Activated naive CD4-positive, alpha-beta T cell treated with anti-CD3 and anti-CD28 coated beads, Interleukin-2, amount 50 U/mL, for 72 hours (primary cell): Measurements from ENCODE around the gene PPDPF. TPM values are rescaled to one million over a fixed set of nuclear protein-coding genes. Genes with fewer than 3 reads are reported as not detected.
A peak's percentile ranks its signal among the peaks of the same experiment; 100 is the strongest.

ENCODE experiments used
- ATAC-seq, 2 donors: fragments of 150-1000 bp; cut with Tn5 transposase; 2 replicates each; pipeline ENCODE4 v1.10.0; 2021; ENCODE audit warnings: mild to moderate bottlenecking in 2 of 2, moderate library complexity in 2 of 2
- DNase-seq, 2 donors: peaks; one replicate each; pipeline ENCODE4 v3.0.0; 2021 to 2022; ENCODE audit warnings: low spot score in 2 of 2
- H3K27ac Mint-ChIP-seq, 2 donors: one replicate each; pipeline ENCODE4 v1.8.0; 2022; ENCODE audit warnings: mild to moderate bottlenecking in 2 of 2, mixed read lengths in 2 of 2
- H3K36me3 Mint-ChIP-seq, 2 donors: one replicate each; pipeline ENCODE4 v1.8.0; 2022; ENCODE audit warnings: mixed read lengths in 2 of 2
- H3K9me3 Mint-ChIP-seq, 2 donors: one replicate each; pipeline ENCODE4 v1.8.0; 2022; ENCODE audit warnings: mixed read lengths in 2 of 2
- total RNA-seq, 2 donors: library from RNA; stranded (reverse); gene quantifications; one replicate each; pipeline ENCODE4 v1.2.3, GENCODE V29; 2022

Gene PPDPF
- total RNA-seq, 2 donors from 2014 or later: 60.7 to 117 TPM

DNA sequence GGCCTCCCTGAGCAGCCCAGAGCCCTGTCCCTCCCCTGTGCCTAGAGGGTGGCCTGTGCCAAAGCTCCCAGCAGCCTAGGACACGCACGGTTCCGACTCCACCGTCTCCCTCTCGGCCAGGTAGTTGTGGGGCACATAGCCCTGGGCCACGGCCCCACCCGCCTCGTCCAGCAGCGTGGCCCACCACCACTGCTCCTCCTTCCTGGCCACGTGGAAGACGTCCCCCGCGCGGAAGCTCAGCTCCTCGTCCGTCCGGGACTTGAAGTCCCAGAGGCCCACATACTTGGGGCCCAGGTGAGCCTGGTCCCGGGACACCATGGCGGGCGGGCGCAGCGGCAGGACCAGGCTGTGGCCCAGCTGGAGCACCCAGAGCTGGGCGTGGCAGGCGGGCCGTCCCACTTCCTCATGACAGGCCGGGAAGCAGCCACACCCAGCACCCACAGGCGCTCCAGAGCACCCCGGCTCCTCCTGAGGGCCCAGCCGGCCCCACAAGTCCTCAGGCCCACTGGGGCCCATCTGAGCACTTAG lies 16.5 kb downstream of the PPDPF start, which contains the start of gene PTK6:
PTK6 (minus strand) TSS at position 380 of the 528 bp plus-strand sequence; CDS start at position 318, 62 bp downstream.
- H3K36me3 Mint-ChIP-seq: no peaks in the 10 kb centered on the region
- ATAC-seq (peak; percentile 23 to 29), DNase-seq (peak in 1 of 2 donors; percentile 45)
- H3K9me3 Mint-ChIP-seq: no peaks in the 10 kb centered on the region
- H3K27ac Mint-ChIP-seq: peak within 1 kb of the TSS; percentile 77 to 85

DNA sequence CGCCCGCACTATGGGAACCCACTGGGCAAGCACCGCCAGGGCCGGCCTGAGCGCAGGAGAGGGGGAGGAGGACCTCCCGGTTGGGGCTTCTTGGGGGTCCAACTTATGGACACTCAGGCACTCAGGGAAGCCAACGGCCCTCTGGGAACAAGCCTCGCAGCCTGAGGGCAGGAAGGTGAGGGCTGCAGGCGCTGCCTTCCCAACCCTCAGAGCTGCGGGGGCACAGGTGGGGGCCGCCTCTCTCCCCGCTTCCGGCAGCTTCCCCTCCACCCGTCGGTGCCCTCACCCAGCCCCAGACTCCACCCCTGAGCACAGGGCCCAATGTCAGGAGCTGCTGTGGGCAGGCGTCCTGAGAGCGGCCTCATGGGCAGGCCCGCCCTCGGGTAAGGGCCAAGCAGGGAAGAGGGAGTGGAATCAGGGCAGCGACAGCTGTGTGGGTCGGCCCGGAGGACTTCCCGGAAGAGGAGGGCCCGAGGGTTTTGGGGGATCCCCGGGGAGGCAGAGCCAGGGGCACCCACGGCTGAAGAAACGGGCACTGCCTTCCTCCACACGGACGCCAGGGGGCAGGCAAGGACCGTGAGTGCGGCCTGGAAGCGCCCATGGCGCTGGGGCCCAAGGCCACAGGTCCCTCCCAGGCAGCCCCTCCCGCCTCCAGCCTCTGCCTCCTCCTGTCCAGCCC lies 17.1 kb downstream of the PPDPF start:
- no peaks in the 10 kb centered on the region for H3K36me3 Mint-ChIP-seq
- peak overlapping the region; percentile 77 to 85 for H3K27ac Mint-ChIP-seq
- no peaks in the 10 kb centered on the region for H3K9me3 Mint-ChIP-seq
- ATAC-seq (peak; percentile 94), DNase-seq (peak; percentile 96 to 97)

DNA sequence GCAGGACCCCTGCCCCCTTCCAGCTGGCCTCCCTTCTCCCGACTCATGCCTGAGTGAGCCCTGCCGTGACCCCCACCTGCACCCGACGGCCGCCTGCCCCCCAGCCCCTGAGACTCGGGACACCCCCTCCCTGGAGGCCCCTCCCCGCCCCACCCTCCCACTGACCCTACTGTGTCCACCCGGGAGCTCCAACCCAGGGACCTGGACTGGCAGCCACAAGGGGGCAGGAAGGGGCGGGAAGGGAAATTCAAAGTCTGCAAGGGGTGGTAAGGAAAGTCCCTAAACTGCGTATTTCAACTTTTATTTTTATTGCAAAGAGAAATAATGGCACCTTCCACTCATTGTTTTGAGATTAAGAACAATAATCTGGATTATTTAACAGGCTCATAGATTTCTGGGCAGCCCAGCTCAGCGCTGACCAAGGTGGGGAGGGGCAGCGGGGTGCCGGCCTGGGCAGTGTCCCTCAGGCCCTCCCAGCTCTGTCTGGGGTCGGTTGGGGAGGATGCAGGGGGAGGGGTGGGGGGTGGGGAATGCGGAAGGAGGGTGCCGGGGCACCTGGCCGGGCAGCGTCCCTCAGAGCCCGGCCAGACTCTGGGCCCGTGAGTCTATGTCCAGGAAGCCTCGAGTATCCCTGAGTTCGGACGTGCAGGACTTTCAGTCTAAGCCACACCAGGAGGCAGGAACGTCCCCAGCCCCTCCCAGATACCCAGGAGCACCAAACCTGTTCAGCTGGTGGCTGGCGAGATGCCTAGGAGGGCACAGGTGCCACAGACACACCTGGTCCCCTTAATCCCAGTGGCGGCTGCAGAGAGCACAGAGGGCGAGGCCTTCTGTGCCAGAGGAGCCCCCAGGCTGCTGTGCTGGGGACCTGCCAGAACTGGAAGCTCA lies 17.9 kb downstream of the PPDPF start:
- ATAC-seq (peak; percentile 3 to 5), DNase-seq (no peak)
- peak overlapping the region in 1 of 2 donors; percentile 85 for H3K27ac Mint-ChIP-seq
- no peaks in the 10 kb centered on the region for H3K9me3 Mint-ChIP-seq
- no peaks in the 10 kb centered on the region for H3K36me3 Mint-ChIP-seq

DNA sequence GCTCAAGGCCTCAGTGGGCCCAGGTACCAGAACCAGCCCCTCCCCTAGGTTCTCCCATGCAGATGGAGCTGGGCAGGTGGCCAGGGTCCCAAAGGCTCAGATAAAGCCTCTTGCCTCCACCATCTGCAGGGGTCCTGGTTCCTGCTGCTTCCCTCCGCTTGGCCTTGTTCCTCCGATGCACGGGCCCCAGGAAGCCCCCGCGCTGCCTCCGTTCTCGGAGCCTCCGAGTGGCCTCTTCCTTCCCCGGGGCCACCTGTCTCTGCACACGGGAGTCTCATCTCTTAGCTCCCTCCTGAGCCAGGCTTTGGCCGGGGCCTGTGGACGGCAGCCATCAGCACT lies 18.5 kb downstream of the PPDPF start:
- no peaks in the 10 kb centered on the region for H3K36me3 Mint-ChIP-seq
- DNase-seq (no peak), ATAC-seq (no peak)
- no peak overlapping the region for H3K27ac Mint-ChIP-seq
- H3K9me3 Mint-ChIP-seq: no peaks in the 10 kb centered on the region

DNA sequence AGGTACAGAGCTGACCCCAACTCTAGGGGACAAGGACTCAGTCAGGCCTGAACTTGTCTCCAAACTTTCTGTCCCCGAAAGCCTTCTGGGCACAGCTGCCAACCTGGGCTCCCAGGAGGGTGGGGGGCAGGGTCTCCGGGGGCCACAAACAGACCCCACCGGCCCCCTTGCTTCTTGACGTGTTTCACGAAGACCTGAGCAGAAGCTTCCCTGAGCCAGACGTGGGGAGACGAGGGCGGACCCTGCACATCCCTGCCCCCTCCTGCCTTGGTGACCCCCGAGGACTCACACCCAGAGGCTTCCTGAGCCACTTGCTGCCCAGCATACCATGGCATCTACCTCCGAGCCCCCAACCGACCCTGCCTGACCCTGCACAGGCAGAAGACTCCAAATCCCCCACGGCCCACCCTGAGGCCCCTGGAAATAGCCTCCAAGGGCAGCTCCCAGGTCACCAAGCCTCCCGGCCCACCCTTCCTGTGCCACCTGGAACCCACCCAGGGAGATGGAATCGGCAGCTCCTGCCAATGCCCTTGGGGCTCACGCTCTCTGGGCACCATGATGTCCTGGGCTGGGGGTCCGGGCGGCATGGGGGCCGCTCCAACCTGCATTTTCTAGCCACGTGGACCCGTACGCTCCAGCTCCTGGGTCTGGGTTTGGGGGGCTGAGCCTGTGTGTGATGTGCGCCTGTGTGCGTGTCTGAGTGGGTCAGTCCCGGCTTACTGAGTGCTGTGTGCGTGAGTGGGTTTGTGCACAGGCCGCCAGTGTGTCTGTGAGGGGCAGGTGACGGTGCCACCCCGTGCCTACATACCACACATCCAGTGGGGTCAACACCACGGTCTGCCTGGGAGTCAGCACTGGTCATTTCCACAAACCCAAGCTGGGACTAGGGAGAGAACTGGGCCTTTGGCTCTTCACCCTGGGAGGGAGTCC lies 19.1 kb downstream of the PPDPF start:
- Mint-ChIP-seq H3K36me3 (no peaks in the 10 kb centered on the region), H3K27ac (no peak overlapping the region), H3K9me3 (no peaks in the 10 kb centered on the region)
- DNase-seq (no peak), ATAC-seq (no peak)

DNA sequence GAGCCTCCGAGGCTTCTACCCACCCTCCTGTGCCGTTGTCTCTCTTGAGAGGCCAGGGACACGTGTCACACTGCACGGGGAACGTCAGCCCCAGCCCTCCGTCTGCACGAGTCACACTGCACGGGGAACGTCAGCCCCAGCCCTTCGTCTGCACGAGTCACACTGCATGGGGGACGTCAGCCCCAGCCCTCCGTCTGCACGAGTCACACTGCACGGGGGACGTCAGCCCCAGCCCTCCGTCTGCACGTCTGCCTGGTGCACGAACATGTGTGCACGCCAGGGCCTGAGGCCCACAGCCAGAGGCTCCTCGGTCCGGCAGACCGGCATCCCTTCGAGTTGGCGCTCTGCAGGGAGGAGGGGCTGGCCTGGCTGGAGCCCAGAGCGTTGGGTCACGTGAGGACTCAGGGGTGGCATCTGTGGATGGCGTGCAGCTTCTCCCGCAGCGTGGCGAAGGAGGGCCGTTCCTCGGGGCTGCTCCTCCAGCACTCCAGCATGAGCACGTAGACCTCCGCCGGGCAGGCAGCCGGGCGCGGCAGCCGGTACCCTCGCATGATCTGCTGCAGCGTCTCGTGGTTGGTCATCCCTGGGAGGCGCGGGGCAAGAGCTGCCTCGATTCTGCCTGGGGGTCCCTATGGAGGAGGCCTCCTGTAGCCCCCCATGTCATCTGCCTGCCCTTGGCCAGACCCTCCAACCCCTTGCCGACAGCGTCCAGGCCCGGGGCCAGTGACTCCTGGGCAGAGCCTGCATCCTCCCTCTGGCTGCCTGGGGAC lies 20.0 kb downstream of the PPDPF start:
- H3K27ac Mint-ChIP-seq: no peak overlapping the region
- no peak for ATAC-seq
- no peak for DNase-seq
- H3K36me3 Mint-ChIP-seq: no peaks in the 10 kb centered on the region
- H3K9me3 Mint-ChIP-seq: no peaks in the 10 kb centered on the region

DNA sequence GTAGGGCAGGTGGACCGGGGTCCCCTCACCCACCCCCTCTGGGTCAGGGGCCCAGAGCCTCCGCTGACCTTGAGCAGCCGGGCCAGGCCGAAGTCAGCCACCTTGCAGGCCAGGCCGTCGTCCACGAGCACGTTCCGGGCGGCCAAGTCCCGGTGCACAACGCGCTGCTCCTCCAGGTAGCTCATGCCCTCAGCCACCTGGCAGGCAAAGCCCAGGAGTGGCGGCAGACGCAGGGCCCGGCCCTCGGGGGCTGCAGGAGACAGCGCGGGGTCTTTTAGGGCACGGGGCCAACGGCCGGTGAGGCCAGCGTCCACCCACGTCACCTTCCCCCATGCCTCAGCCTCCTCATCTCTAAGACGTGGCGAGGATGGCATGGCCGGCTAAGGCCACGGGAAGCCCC lies 20.8 kb downstream of the PPDPF start:
- H3K27ac Mint-ChIP-seq: no peak overlapping the region
- no peaks in the 10 kb centered on the region for H3K9me3 Mint-ChIP-seq
- ATAC-seq: no peak
- no peaks in the 10 kb centered on the region for H3K36me3 Mint-ChIP-seq
- no peak for DNase-seq

DNA sequence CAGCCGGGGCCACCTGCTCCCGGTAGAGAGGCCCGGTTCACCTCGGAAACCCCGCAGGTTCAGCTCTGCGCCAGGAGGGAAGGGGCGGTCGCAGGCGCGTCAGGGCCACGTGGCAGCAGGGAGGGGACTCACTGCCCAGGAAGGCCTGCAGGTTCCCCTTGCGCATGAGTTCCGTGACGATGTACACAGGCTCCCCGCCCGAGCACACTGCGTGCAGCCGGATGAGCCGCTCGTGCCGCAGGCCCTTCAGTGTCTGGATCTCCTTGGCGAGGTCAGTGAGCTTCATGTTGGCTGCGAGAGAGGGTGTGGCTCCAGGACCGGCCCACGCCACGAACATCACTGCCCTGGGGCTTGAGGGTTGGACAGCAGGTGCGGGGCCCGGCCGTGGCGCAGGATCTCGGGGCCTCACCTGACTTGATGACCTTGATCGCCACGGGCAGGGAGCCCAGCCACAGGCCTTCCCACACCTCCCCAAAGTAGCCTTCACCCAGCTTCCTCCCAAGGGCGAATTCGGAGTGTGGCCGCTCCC lies 21.5 kb downstream of the PPDPF start:
- H3K36me3 Mint-ChIP-seq: no peaks in the 10 kb centered on the region
- DNase-seq (no peak), ATAC-seq (no peak)
- H3K9me3 Mint-ChIP-seq: no peaks in the 10 kb centered on the region
- H3K27ac Mint-ChIP-seq: no peak overlapping the region

DNA sequence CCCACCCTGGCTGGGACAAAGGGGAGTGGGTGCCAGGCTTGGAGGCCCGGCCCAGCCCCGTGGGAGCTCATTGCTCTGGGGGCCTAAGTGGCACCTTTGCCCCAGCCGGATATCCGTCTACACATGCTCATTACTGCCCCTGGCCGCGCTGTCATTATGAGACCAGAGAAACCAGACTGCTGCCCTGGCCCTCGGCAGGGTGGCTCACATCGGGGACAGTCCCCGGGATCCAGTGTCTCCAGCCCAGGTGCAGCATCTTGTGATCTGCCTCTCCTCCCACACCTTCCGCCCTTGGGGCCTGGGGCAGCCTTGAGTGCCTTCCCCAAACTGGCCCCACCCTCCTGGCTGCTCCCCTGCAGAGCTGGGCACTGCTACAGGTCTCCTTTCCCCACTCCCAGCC lies 22.1 kb downstream of the PPDPF start:
- DNase-seq (no peak), ATAC-seq (no peak)
- no peak overlapping the region for H3K27ac Mint-ChIP-seq
- H3K36me3 Mint-ChIP-seq: no peaks in the 10 kb centered on the region
- no peaks in the 10 kb centered on the region for H3K9me3 Mint-ChIP-seq

DNA sequence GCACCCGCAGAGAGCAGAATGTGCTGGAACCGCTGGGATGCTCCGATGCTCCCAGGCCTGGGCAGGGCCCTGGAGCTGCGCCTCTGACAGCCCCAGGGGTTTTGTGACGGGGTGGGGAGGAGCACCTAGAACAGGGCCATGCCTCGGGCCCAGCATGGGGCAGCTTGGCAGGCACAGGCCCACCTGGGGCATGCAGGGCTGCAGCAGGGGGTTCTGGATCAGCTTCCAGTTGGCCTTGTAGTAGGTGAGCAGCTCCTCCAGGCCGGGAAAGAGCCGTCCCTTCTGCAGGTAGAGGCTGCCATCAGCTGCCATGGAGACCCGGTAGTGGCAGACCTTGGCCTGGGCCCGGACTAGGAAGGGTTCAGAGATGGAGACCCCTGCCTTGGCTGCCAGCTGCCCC lies 22.6 kb downstream of the PPDPF start:
- Mint-ChIP-seq H3K27ac (no peak overlapping the region), H3K36me3 (no peaks in the 10 kb centered on the region), H3K9me3 (no peaks in the 10 kb centered on the region)
- ATAC-seq (no peak), DNase-seq (no peak)

GRCh38 chr20:63543733-63544132 lies 23.2 kb downstream of the PPDPF start:
- Mint-ChIP-seq H3K36me3 (no peaks in the 10 kb centered on the region), H3K9me3 (no peaks in the 10 kb centered on the region), H3K27ac (no peak overlapping the region)
- ATAC-seq (no peak), DNase-seq (no peak)

DNA sequence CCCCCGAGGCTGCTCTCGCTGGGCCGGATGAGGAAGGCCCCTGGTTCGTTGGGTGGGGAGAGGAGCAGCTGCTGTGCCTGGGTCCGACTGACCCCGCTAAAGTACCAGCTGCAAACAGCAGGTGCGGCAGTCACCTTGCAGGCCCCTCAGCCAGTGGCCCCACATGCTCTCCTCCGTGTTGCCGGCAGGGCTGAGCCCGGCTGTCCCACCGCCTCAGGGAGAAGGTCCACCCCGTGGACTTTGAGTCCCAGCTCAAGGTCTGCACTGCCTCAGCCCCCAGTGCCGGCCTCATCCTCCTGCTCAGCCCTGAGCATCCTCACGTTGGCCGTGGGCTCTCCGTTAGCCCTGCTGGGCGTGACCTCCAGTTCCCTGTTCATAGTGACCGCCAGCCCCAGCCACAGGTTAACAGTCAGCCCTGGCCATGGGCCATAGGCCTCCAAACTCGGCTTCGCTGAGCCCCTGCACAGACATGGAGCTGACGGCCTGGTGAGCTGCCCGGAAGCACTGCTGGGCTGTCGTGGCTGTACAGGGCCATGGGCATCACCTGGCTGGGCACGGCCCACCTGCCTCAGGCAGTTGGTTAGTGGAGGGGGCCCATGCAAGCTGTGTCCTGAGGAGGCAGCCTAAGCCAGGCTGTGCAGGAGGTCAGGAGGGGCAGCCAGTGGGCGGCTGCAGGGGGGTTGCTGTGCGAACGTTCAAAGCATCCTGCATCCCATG lies 23.8 kb downstream of the PPDPF start:
- no peak overlapping the region for H3K27ac Mint-ChIP-seq
- no peaks in the 10 kb centered on the region for H3K36me3 Mint-ChIP-seq
- no peaks in the 10 kb centered on the region for H3K9me3 Mint-ChIP-seq
- ATAC-seq (no peak), DNase-seq (no peak)

- H3K27ac Mint-ChIP-seq: no peak overlapping the region
- ATAC-seq (no peak), DNase-seq (no peak)
- H3K36me3 Mint-ChIP-seq: no peaks in the 10 kb centered on the region
- no peaks in the 10 kb centered on the region for H3K9me3 Mint-ChIP-seq
Observed at GRCh38 chr20:63544958-63545516, 24.5 kb downstream of the PPDPF start.

DNA sequence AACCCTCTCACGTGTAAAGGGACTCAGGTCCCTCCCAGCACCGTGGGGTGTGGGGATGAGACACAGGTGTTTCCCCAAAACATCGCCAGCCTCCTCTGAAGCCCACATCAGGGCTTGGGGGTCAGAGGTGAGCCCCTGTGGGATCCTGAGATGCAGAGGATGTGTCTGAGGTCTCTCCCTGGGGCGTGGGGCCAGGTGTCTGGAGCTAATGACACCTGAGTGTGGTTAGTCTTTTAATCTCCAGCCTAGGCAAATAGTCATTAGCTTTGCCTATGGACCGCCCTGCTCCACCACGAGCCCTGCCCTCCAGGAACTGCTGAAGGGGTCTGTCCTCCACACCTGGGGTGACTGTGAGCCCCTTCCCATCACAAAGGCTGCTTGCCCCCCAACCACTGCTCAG lies 25.2 kb downstream of the PPDPF start:
- ATAC-seq (no peak), DNase-seq (no peak)
- no peak overlapping the region for H3K27ac Mint-ChIP-seq
- H3K9me3 Mint-ChIP-seq: no peaks in the 10 kb centered on the region
- H3K36me3 Mint-ChIP-seq: no peaks in the 10 kb centered on the region
